Measurements from ENCODE around the gene PPM1N. TPM values are rescaled to one million over a fixed set of nuclear protein-coding genes. Genes with fewer than 3 reads are reported as not detected.

PPM1N gene
- 2.8 TPM for polyA plus RNA-seq (2012; ENCODE audit: insufficient read depth, insufficient read length)

GRCh38 chr19:45498411-45499195, at the start of gene PPM1N:
Gene PPM1N, plus strand, starts transcription at chr19:45498443. Its CDS starts 30 bp downstream, at chr19:45498473.
- H3K4me3 ChIP-seq (ENCODE audit: low read length), result peak within 1 kb of the TSS; percentile 49
- peak; percentile 59 for DNase-seq (ENCODE audit: low read depth, low spot score)

GRCh38 chr19:45448887-45449299, 49.4 kb upstream of the PPM1N start:
- no peak overlapping the region for H3K4me3 ChIP-seq (ENCODE audit: low read length)
- no peak for DNase-seq (ENCODE audit: low read depth, low spot score)

- peak overlapping the region; percentile 53 for H3K4me3 ChIP-seq (ENCODE audit: low read length)
- no peak for DNase-seq (ENCODE audit: low read depth, low spot score)
Observed at GRCh38 chr19:45450012-45450333, 48.3 kb upstream of the PPM1N start.

- peak overlapping the region; percentile 79 for H3K4me3 ChIP-seq (ENCODE audit: low read length)
- peak; percentile 84 for DNase-seq (ENCODE audit: low read depth, low spot score)
Observed at GRCh38 chr19:45451131-45451849, 47.0 kb upstream of the PPM1N start.

- H3K4me3 ChIP-seq (ENCODE audit: low read length), result peak overlapping the region; percentile 79
- DNase-seq (ENCODE audit: low read depth, low spot score), result no peak
Observed at GRCh38 chr19:45451850-45452387, 46.3 kb upstream of the PPM1N start.

GRCh38 chr19:45455707-45456499, 42.3 kb upstream of the PPM1N start:
- H3K4me3 ChIP-seq (ENCODE audit: low read length), result no peak overlapping the region
- no peak for DNase-seq (ENCODE audit: low read depth, low spot score)

- no peak overlapping the region for H3K4me3 ChIP-seq (ENCODE audit: low read length)
- no peak for DNase-seq (ENCODE audit: low read depth, low spot score)
Observed at GRCh38 chr19:45456500-45456815, 41.8 kb upstream of the PPM1N start.

- no peak for DNase-seq (ENCODE audit: low read depth, low spot score)
- no peak overlapping the region for H3K4me3 ChIP-seq (ENCODE audit: low read length)
Observed at GRCh38 chr19:45457776-45458175, 40.5 kb upstream of the PPM1N start.

- H3K4me3 ChIP-seq (ENCODE audit: low read length), result no peak overlapping the region
- no peak for DNase-seq (ENCODE audit: low read depth, low spot score)
Observed at GRCh38 chr19:45460807-45461347, 37.4 kb upstream of the PPM1N start.

- H3K4me3 ChIP-seq (ENCODE audit: low read length), result no peak overlapping the region
- DNase-seq (ENCODE audit: low read depth, low spot score), result no peak
Observed at GRCh38 chr19:45462174-45462573, 36.1 kb upstream of the PPM1N start.

GRCh38 chr19:45463241-45463640, 35.0 kb upstream of the PPM1N start:
- no peak for DNase-seq (ENCODE audit: low read depth, low spot score)
- no peak overlapping the region for H3K4me3 ChIP-seq (ENCODE audit: low read length)

- no peak overlapping the region for H3K4me3 ChIP-seq (ENCODE audit: low read length)
- no peak for DNase-seq (ENCODE audit: low read depth, low spot score)
Observed at GRCh38 chr19:45464274-45464673, 34.0 kb upstream of the PPM1N start.

- H3K4me3 ChIP-seq (ENCODE audit: low read length), result no peak overlapping the region
- DNase-seq (ENCODE audit: low read depth, low spot score), result no peak
Observed at GRCh38 chr19:45464852-45465441, 33.3 kb upstream of the PPM1N start.

GRCh38 chr19:45467115-45467455, 31.2 kb upstream of the PPM1N start:
- no peak for DNase-seq (ENCODE audit: low read depth, low spot score)
- peak overlapping the region; percentile 86 for H3K4me3 ChIP-seq (ENCODE audit: low read length)

- peak within 1 kb of the TSS; percentile 86 for H3K4me3 ChIP-seq (ENCODE audit: low read length)
- peak; percentile 89 for DNase-seq (ENCODE audit: low read depth, low spot score)
Observed at GRCh38 chr19:45467456-45468158, 30.6 kb upstream of the PPM1N start, which contains the start of gene FOSB. Gene FOSB, plus strand, starts transcription at chr19:45467996. Its CDS starts 591 bp downstream, at chr19:45468587.

GRCh38 chr19:45468159-45468651, 30.0 kb upstream of the PPM1N start:
- DNase-seq (ENCODE audit: low read depth, low spot score), result no peak
- H3K4me3 ChIP-seq (ENCODE audit: low read length), result peak overlapping the region; percentile 86

GRCh38 chr19:45468803-45469131, 29.5 kb upstream of the PPM1N start:
- DNase-seq (ENCODE audit: low read depth, low spot score), result no peak
- peak overlapping the region; percentile 86 for H3K4me3 ChIP-seq (ENCODE audit: low read length)

- DNase-seq (ENCODE audit: low read depth, low spot score), result peak; percentile 93
- peak overlapping the region; percentile 86 for H3K4me3 ChIP-seq (ENCODE audit: low read length)
Observed at GRCh38 chr19:45469132-45469944, 28.9 kb upstream of the PPM1N start.
